NCI-H1092 treated with DMSO at 0.1 percent for 48 hours (cell line): ENCODE measurements around the gene AP1G2.

ENCODE experiments used
- DNase-seq: peaks from one replicate; lab custom pipeline; 2025; lab: John Stamatoyannopoulos, UW

Gene AP1G2

DNA sequence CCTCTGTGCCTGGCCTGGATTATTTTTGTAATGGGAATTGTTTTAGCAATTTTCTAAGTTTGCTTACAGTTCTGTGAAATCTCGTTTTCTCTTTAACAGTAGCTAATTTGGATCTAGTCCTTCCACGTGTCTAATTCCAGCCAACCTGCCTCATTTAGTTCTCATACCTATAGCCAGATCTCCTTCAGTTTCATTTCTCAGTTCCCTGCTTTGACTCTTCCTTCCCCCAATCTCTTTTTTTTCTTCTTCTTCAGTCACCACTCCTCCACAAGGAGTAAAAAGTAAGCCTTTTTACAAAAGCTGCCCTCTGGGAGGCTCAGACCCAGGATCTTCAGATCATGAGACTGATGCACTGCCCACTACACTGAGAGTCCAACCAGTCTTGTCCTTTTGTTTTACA lies 10.1 kb downstream of the AP1G2 start:
- DNase-seq = no peak

DNA sequence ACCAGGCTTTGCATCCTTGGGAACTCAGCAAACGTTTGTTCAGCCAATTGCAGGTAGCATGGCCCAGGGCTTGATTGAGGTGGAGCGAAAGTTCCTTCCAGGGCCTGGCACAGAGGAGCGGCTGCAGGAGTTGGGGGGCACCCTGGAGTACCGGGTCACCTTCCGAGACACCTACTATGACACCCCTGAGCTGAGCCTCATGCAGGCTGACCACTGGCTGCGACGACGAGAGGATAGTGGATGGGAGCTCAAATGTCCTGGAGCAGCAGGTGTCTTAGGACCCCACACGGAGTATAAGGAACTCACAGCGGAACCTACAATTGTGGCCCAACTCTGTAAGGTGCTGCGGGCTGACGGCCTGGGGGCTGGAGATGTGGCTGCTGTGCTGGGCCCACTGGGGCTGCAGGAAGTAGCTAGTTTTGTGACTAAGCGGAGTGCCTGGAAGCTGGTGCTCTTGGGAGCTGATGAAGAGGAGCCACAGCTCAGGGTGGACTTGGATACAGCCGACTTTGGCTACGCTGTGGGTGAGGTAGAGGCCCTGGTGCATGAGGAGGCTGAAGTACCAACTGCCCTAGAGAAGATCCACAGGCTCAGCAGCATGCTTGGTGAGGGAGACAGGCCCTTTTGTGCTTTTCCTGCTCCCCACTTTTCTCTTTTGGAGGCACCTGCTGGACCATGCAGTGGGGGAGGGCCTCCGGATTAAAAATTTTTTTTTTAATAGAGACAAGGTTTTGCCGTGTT lies 10.7 kb downstream of the AP1G2 start:
- no peak for DNase-seq

DNA sequence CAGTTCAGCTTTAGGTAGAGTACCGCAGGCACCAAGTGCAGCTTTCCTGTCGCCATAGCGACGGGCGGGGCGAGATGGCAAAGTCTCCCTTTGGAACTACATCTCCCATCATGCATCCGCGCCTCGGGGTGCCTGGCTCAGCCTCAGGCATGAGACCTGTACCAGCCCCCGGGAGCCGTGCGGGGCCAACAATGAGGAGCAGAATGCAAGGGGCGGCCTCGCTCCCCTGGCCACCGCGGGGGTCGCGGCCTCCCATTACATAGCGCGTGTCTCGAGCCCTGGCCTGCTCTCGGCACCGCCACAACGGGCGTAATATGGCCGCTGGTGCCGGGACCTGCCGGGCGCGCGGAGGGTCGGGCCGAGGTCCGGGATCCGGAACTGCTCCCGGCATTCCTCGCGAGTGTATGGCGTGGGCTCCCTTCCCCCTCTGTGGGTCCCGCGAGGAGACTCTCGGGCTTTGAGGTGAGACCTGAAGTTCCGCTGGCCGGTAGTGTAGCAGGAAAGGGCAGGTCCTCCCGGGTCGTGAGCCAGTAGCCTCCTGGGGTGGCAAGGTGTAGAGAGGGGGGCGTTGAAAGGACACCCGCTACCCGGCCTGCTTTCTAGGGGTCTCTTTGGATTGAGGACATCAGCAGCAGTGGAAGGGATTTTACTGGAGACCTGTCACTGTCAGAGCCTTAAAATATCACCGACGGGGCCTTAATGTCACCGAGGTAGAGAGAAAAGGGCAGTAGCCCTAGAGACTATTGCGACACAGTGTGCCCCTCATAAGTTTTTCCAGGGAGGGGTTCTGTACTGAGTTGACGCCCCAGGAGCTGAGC lies 11.5 kb downstream of the AP1G2 start, which contains the start of gene THTPA:
Gene THTPA, plus strand, starts transcription at position 390 of the 818 bp plus-strand sequence. CDS start 487 bp downstream, outside the sequence.
- peak; percentile 88 for DNase-seq

DNA sequence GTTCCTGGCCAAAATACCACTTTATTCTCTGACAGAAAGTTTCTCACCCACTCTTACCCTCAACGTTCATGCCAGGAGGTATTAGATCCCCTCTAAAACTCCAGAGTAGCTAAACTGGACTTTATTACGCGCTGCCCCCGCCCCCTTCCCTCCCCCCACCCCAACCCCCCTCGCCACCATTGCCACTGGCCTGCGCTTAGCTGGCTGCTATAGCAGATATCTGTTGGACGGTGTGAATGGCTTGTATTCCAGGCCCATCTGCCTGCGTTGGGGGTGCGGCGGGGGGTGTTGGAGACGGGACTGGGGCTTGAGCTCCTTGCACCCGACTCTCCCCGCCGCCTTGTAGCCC lies 12.1 kb downstream of the AP1G2 start:
- no peak for DNase-seq

DNA sequence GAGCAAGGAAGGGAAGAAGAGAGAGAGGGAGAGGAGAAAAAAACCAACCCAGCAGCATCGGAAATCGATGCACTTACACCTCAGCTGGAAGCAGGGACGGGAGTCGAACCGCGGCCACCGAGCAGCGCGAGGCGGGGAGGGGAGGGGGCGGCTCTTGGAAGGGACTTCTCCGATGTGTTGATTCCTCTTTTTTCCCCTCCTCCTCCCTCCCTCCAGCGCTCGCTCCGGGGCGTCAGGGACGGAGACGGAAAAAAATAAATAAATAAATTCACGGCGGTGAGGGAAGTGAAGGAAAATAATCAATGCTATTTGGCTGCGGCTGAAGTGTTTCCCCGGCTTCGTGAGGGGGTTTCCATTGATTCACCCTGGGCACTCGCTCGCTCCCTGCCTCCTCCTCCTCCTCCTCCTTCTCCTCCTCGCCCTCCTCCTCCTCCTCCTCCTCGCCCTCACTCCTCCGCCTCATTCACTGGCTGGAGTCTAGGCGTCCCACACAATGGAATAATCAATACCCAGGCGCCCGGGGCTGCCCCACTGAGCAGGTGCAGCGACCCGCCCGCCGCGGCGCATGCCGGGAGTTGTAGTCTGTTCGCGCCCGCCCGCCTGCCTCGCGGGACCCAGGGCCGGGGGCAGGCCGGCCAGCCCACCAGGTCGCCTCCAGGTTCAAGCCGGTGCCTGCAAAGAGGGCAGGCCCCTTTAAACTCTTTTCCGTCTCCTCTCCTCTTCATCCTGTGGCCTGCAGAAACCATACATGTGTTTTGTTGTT lies 16.1 kb downstream of the AP1G2 start, which contains the start of gene ZFHX2:
Gene ZFHX2, minus strand, starts transcription at position 500 of the 763 bp plus-strand sequence. CDS start 16,440 bp downstream, outside the sequence.
- peak; percentile 95 for DNase-seq

DNA sequence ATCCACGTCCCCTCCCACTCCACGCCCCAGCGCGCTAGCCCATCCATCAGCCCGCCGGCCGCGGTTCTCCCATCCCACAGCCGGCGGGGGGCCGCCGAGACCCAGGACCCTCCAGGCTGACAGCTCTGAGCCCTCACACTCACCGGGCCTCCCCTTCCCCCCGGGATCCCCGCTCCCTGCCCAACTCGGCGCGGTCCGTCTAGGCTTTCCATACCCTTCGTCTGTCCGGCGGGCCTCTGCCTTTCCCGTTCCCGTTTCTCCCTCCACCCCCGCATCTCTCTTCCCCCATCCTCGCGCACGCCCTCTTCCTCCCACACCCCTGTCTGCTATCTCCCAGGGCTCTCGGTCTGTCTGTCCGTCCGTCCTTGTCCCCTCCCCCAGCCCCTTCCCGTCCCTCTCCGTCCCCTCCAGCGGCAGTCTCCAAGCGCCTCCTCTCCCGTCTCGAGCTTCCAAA lies 16.8 kb downstream of the AP1G2 start:
- peak; percentile 33 for DNase-seq

DNA sequence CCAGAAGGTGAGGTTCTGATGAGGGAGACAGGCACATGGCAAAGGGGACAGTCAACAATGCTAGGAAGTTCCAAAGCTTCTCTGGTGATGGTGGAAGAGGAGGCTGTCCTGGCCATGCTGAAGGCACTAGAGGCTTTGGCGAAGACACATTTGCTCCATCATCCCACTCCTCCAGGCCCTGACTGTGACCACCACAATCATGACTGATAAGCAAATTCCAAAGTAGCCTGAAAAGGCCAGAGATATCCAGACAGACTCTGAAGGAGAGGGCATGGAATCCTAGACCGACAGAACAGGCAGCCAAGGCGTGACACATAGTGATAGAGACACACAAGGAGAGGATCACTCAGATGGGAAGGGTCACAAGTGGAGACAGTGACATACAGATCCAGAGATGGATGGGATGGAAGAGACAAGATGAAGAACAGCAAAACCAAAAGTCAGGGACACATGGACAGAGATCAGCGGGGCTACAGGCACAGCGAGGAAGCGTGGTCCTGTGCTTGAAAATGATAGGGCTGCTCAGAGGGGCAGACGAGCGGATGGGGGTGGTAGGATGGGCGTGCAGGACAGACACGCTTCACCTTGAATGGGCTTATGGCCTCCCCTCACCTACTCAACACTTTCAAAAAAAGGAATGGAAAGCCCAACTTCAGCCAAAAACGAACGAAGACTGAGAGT lies 17.3 kb downstream of the AP1G2 start:
- peak; percentile 33 for DNase-seq

DNA sequence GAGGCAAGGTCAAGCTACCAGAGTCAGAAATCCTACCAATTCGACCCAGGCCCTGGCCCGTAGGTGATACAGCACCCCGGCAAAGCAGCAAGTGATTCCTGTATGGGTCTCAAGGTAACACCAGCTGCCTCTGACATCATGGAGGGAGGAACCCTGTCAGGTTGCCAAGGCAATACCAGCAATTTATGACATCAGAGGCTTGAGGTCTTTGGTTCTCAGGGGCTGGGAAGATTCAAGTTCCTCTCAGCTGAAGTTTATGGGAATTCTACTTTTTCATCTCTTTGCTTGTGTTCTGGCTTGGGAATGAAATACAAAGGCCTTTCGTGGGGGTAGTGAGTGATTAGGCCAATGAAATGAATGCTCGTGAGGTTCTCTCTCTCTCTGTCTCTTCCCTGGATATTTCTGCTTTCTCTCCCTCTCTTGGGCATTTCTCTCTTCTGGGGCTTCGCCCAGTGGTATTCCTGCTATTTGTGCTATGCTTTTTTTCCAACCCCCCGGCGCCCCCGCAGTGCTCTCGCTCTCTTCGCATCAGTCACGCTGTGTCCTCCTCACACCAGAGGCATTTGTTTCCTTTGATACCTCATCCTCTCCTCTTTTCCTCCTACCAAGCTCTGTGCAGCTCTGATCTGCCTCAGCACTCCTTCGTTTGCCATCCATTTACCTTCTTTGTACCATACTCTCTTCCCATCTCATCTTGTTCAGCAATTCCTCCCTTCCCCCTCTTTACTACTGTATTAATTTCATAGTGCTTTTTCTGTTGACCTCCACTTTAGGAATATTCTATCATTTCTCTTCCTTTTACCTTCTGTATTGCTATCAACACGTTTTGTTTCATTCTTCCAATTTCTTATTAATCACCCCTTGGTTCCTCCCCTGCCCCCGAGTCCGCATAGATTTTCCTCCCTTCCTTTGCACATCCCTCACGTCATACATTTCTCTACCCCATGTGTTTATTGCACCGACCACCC lies 19.0 kb downstream of the AP1G2 start:
- no peak for DNase-seq

DNA sequence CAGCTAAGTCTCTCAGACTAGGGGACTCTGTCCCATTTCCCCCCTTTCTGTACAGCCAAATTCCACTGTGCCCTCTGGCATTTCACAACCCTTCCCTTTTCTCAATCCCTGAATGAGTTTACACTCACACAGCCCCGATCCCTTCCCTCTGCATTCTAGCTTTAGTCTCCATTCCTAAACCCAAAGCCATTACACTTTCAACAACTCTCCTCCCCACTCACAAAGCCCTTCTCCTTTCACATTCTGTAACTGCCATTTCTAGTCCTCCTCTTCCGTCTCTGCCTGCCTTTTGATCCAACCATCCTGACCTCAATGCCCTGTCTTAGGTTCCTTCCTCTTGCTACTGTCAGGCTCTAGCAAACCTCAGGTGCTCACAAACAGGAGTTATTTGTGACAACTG lies 19.7 kb downstream of the AP1G2 start:
- DNase-seq = no peak

DNA sequence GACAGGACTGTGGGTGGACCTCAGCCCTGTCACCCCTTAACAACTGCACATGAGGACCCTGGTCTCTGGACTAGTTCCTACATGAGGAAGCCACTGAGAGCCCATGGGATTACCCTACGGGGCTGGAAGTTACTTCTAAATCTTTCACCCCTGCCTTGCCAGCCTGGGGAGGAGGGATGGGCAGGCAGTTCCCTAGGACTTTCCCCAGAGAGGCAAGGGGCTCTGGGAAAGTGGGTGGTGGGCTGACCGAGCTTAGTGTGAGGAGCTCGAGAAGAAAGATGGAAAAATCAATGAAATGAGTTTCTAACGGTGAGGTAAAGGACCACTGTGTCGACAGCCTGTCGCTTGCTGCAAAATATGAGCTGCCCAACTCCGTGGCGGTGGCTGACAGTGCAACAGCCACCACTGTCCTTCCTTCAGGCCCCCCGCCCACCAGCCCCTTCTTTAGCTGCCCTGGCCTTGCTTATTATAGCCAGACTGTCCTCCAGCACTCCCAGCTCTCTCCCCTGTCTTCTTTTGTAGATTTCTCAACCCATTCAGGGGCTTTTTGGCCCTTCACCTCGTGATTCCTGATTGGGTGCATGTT lies 21.0 kb downstream of the AP1G2 start:
- no peak for DNase-seq

DNA sequence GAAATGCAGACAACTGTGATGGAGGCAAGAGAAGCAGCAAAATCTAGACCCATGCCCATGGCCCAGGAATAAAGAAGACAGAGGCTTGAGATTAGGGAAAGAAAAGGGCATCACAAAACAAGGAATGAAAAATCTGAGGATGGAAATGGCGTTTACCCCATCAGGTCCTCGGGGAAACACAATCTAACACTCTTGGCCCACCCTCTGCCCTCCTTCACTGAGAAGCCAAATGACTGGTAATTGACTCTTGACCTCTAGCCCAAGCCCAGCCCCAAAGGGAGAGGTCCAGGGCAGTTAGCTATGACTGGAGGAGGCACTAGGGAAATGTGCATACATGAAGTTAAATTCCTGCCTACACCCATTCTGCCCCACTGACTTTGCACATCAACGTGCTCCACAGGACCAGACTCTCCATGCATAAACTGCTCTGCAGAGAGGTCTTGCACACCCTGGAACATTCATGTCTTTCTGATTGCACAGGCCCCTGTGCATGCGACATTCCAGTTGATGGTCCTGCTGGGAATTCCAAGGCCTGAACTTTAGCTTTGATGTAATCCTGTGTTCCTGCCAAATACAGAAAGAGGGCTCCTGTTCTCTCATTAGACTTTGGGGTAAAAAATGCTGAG lies 21.7 kb downstream of the AP1G2 start:
- DNase-seq = no peak

DNA sequence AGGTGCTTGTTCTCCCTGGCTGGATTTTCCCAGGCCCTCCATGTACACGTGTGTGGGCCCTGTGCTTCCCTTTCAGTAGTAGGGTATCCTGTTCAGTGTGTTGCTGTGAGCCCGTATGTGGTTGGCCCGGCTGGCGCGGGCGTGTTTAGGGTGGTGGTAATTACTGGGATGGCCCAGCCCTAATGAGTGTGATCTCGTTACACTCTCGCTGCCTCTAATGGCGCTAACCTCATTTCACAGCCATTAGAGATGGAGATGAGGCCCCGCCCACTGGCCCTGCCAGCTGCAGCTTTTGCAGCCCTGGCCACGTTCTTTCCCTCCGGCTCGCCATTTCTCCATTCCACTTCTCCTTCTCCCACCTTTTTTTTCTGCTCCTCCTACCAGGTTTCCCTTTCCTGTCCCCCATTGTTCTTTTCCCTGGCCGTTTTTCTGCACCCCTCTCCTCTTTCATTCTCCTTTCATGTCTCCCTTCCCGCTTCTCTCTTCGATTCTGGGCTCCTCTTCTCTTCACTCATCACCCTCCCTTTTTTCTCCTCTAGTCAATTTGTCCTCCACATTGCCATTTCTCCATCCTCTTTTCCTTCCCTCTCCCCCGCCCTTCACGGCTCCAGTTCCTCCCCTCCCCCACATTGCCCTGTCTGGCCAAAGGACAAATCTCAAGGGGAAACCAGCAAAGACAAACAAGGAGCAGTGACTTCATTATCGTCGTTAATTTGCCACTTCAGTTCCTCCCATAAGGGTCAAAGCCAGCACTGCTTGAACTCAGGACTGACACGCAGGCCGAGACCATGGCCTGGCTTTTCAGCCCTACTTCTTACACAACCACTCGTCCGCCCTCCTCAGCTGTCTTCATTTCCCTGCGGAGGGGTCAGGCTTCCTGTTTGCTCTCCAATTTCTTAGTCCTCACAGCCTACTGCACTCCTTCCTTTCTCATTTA lies 22.8 kb downstream of the AP1G2 start:
- peak; percentile 63 for DNase-seq

DNA sequence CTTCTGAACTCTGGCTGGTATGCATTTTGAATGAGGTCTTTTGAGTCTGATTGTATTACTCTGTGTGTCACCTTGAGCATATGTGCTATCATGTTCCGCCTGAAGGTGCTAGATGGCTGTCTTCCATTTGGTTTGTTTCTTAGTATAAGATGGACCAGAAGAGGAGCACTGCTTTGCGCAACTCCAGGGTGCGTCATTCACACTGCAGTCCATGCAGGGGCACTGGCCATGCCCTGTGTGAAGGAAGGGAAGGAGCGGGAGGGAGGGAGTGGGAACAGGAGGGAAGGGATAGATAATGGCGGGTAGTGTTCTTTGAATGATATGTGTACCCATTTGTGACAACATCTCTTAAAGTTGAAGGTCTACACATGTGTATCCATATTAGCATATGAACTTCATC lies 24.2 kb downstream of the AP1G2 start:
- DNase-seq = no peak

DNA sequence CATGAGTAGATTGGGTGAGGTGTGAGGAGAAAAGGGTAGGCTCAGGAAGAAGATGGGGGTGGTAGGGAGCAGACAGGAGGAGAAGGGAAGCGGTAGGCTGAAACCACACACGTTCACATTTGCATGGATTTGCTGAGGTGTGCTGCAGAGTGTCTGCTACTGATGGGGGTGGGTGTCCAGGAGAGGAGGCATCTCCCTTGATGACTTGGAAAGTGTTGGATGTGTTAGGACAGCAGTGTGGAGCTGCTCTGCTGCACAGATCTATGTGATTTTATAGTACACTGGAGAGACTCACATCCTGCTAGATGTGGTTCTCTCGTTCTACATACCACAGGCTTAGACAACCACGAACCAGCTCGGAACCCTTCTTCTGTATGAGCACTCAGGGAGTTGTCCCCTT lies 25.3 kb downstream of the AP1G2 start:
- no peak for DNase-seq

DNA sequence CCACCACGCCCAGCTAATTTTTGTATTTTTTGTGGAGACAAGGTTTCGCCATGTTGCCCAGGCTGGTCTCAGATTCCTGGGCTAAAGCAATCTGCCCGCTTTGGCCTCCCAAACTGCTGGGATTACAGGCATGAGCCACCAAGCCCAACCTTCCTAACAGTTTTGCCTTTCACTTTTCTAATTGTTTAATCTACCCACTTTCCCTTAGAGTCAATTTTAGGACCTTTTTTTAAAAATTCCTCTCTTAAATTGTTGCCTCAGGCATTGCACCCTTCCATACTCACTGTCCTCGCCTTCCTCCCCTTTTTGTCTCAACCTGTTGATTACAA lies 27.5 kb downstream of the AP1G2 start:
- DNase-seq = no peak

DNA sequence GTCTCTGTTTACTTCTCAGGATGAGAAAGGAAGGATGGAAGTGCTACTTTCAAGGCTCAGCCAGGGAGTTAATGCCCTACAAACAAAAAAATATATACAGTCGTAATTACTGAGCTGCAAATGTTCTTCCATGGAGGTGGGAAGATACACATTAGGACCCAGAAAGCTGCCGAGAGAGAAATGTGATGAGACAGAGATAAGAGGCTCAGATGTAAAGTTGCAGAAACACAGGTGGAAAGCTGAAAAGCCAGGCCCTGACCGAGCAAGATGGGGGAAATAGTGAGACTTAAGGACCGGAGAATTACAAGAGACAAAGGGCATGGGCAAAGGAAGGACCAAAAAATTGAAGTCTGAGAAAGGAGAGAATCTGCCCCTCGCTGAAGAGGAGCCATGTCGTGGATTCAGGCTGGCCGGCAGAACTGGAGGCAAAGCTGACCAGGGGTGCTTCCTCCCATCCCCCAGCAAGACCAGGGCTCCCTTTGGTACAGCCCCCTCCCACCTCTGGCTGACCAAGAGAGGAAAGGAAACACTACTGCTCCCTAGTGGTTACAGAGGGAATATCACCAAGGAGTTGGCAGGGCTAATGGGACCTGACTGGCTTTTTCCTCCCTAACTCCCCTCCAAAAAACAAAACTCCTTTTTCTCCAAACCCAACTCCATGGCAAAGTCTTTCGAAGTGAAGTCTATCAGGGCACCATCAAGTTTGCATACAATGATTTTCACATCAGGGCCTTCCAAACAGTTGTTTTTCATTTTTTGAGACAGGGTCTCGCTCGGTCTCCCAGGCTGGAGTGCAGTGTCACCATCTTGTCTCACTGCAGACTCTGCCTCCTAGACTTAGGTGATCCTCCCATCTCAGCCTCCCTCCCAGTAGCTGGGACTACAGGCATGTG lies 28.1 kb downstream of the AP1G2 start:
- DNase-seq = peak; percentile 73

DNA sequence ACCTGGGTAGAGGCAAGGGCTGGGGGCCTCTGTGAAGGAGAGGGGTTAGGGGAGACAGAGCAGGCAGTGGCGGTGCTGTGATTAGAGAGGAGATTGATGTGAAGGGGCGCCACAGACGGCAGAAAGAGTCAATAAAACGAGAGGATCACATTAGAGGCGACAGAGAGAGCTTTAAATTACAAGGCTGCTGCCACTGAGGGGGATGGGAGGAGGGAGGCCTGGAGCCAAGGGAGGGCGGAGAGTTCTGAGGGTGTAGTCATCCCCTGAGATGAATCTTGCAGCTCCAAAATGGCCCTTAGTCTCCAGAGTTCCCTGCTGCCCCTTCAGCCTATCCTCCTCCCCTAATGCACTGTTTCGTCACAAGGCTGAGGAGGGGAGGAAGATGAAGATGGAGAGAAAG lies 28.8 kb downstream of the AP1G2 start:
- peak; percentile 44 for DNase-seq
